HEK293T (cell line): Measurements from ENCODE around the gene LYPLA2.

Experiments
- BHLHE40 ChIP-seq: fragments of 450-650 bp; IDR thresholded peaks from 2 replicates; pipeline ENCODE4 v1.6.1; 2016; ENCODE audit warnings: mild to moderate bottlenecking, moderate library complexity, borderline replicate concordance
- SUZ12 ChIP-seq: fragments of 450-650 bp; IDR thresholded peaks from 2 replicates; pipeline ENCODE4 v1.6.1; 2016; ENCODE audit warnings: mild to moderate bottlenecking
- TARDBP ChIP-seq: fragments of 450-650 bp; IDR thresholded peaks from 2 replicates; pipeline ENCODE4 v1.6.1; 2016

DNA sequence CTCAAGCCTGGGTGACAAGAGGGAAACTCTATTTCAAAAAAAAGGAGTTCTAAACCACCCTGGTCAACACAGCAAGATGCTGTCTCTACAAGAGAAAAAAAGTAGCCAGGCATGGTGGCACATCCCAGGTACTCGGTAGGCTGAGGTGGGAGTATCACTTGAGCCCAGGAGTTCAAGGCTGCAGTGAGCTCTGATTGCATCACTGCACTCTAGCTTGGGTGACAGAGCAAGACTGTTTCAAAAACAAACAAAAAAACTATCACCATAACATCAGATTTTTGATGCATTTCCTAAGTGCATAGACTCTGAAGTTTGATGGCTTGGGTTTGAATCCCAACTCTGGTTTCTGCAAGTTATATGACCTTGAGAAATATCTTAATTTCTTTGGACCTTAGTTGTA lies 38.0 kb upstream of the LYPLA2 start:
- no peak for TF ChIP-seq BHLHE40
- no peak for TF ChIP-seq TARDBP
- no peak for TF ChIP-seq SUZ12
